OCI-LY7 (cell line): ENCODE results near the gene DVL2.

ENCODE experiments used
- EZH2phosphoT487 ChIP-seq: fragments of 200-600 bp; sonication (generic); IDR thresholded peaks from 2 replicates; pipeline ENCODE4 v1.6.1; 2018; ENCODE audit warnings: low read depth, borderline replicate concordance, mild to moderate bottlenecking, mixed run types, antibody characterized with exemption, low read length, moderate library complexity, mixed read lengths
- TF ChIP-seq, protein P1 (sequence below): fragments of 200-600 bp; sonication (generic); conservative IDR thresholded peaks from 2 replicates; pipeline ENCODE4 v1.5.1; 2014; ENCODE audit warnings: mild to moderate bottlenecking, antibody characterized with exemption, low read length, moderate library complexity, mixed read lengths

DNA sequence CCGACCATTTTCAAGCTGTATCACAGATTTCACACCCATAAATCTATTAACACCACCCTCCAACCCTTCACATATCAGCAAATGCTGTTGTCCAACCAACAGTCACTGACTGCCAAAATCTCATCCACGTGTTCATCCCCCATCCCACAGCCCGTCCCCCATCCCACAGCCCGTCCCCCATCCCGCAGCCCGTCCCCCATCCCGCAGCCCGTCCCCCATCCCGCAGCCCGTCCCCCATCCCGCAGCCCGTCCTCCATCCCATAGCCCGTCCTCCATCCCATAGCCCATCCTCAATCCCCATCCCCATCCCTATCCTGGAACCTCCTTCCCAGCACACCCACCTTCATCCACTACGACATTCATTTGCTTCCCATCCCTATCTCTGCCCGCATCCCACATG, 28.8 kb downstream of the DVL2 start:
- TF ChIP-seq, protein P1, sequence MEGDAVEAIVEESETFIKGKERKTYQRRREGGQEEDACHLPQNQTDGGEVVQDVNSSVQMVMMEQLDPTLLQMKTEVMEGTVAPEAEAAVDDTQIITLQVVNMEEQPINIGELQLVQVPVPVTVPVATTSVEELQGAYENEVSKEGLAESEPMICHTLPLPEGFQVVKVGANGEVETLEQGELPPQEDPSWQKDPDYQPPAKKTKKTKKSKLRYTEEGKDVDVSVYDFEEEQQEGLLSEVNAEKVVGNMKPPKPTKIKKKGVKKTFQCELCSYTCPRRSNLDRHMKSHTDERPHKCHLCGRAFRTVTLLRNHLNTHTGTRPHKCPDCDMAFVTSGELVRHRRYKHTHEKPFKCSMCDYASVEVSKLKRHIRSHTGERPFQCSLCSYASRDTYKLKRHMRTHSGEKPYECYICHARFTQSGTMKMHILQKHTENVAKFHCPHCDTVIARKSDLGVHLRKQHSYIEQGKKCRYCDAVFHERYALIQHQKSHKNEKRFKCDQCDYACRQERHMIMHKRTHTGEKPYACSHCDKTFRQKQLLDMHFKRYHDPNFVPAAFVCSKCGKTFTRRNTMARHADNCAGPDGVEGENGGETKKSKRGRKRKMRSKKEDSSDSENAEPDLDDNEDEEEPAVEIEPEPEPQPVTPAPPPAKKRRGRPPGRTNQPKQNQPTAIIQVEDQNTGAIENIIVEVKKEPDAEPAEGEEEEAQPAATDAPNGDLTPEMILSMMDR = no peak
- TF ChIP-seq EZH2phosphoT487 = no peak
